PC-9 (cell line): ENCODE results near the gene TTLL7.

Source experiments
- CTCF ChIP-seq: fragments of 200-600 bp; sonication (generic); conservative IDR thresholded peaks from 2 replicates; pipeline ENCODE4 v1.6.1; 2017; ENCODE audit warnings: mixed run types, antibody characterized with exemption, mild to moderate bottlenecking, moderate library complexity
- EZH2 ChIP-seq: fragments of 200-600 bp; sonication (generic); IDR thresholded peaks from 2 replicates; pipeline ENCODE4 v1.8.0; 2017; ENCODE audit warnings: antibody characterized with exemption, low read depth

- TF ChIP-seq CTCF (no peak), EZH2 (no peak)
These were observed 14.8 kb upstream of the TTLL7 start for GRCh38 chr1:84013708-84014107.
